Activated naive CD4-positive, alpha-beta T cell treated with anti-CD3 and anti-CD28 coated beads, Interleukin-2, amount 50 U/mL, for 72 hours (primary cell): Measurements from ENCODE around the gene VASH2. TPM values are rescaled to one million over a fixed set of nuclear protein-coding genes. Genes with fewer than 3 reads are reported as not detected.

Experiments
- ATAC-seq, 2 donors: fragments of 150-1000 bp; cut with Tn5 transposase; 2 replicates each; pipeline ENCODE4 v1.10.0; 2021; ENCODE audit warnings: mild to moderate bottlenecking in 2 of 2, moderate library complexity in 2 of 2
- DNase-seq, 2 donors: peaks; one replicate each; pipeline ENCODE4 v3.0.0; 2021 to 2022; ENCODE audit warnings: low spot score in 2 of 2
- H3K27ac Mint-ChIP-seq, 2 donors: one replicate each; pipeline ENCODE4 v1.8.0; 2022; ENCODE audit warnings: mild to moderate bottlenecking in 2 of 2, mixed read lengths in 2 of 2
- H3K36me3 Mint-ChIP-seq, 2 donors: one replicate each; pipeline ENCODE4 v1.8.0; 2022; ENCODE audit warnings: mixed read lengths in 2 of 2
- H3K9me3 Mint-ChIP-seq, 2 donors: one replicate each; pipeline ENCODE4 v1.8.0; 2022; ENCODE audit warnings: mixed read lengths in 2 of 2
- total RNA-seq, 2 donors: library from RNA; stranded (reverse); gene quantifications; one replicate each; pipeline ENCODE4 v1.2.3, GENCODE V29; 2022

Gene VASH2
- total RNA-seq, 2 donors from 2014 or later, result 0.20 to 0.39 TPM

DNA sequence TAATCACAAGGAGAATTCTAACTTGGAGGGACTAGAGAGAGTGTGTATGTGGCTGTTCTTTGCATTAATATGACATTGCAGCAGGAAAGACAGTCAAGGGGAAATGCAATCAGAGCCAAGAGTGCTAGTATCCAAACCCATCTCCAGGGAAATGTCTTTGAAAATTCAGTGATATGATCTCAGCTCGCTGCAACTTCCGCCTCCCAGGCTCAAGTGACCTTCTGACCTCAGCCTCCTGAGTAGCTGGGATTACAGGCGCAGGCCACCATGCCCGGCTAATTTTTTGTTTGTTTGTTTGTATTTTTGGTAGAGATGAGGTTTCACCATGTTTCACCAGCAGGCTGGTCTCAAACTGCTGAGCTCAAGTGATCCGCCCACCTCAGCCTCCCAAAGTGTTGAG lies 16.3 kb downstream of the VASH2 start:
- Mint-ChIP-seq H3K9me3 (no peaks in the 10 kb centered on the region), H3K36me3 (no peaks in the 10 kb centered on the region), H3K27ac (no peak overlapping the region)
- DNase-seq (no peak), ATAC-seq (no peak)

DNA sequence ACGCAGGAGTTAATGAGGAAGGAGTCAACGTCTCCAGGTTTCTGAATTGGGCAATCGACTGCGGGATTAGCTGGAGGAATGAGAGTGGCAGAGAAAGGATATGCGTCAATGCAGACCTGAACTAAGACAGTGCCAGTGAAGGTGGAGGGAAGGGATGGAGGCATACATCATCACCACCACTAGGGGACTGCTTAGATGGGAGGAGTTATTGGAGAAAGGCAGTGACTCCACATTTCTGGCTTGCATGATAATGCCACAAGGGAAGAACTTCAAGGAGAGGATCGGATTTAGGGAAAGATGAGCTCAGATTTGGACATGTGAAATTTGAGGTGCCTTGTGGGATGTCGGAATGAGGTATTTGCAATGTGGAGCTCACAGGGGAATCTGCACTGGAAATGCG lies 17.5 kb downstream of the VASH2 start:
- peak; percentile 34 to 69 for ATAC-seq
- Mint-ChIP-seq H3K9me3 (no peaks in the 10 kb centered on the region), H3K36me3 (no peaks in the 10 kb centered on the region), H3K27ac (peak overlapping the region in 1 of 2 donors; percentile 57)
- DNase-seq, result no peak

DNA sequence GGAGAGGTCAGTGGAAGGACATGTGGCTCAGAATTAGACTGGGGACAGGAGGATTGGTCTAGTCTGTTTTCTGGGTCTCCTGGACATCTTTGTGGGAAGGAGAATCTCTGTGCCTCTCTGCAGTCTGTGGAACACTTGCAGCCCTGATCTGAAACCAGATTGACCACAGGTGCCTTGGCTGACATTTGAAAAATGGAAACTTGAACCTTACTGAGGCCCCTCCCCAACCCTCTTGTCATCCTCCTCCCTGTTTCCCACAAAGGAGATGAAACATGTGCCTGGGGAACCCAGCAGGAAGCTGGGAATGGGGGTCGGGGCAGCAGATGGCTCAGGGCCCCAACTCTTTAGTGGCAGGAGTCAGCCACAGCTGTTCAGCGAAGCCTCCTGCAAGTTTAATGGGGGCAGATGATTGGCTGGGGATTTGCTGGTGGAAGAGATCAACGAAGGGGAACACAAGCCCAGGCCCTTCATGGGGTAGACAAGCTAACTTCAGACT lies 18.1 kb downstream of the VASH2 start:
- Mint-ChIP-seq H3K9me3 (no peaks in the 10 kb centered on the region), H3K36me3 (no peaks in the 10 kb centered on the region), H3K27ac (no peak overlapping the region)
- DNase-seq (no peak), ATAC-seq (no peak)

DNA sequence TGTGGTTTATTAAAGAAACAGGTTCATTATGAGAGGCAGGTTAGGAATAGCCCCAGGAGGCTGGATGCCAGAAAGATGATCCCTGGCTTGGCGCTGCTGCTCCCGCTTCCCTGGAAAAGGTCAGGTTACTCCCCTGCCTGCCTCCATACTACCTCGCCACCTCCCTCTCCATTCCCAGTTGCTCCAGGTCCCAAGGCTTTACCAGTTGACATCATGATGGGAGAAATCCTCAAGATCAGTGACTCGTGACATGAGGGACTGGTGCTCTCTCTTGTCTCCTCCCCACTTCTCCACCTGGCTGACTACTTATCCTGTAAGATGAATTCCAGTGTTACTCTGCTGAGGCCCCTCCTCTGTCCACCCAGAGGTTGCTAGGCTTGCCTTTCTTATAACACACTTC lies 19.7 kb downstream of the VASH2 start:
- ATAC-seq (no peak), DNase-seq (no peak)
- Mint-ChIP-seq H3K9me3 (no peaks in the 10 kb centered on the region), H3K36me3 (no peaks in the 10 kb centered on the region), H3K27ac (peak overlapping the region in 1 of 2 donors; percentile 66)

DNA sequence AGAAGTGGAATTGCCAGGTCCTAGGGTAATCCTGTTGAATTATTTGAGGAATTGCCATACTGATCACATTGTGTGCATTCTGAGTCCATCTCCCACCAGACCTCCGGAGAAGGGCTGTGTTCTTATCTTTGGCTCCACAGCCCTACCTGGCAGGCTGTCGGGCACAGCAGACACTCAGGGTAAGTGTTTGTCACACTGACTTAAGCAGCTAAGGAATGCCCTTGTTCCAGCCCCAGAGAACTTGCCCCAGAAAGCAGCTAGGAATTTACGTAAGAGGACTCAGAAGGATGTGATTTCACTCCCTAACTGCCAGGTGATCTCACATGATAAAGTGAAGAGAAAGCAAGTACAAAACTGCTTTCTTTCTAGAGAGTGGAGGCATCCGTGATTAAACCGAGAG lies 21.0 kb downstream of the VASH2 start:
- DNase-seq (no peak), ATAC-seq (no peak)
- Mint-ChIP-seq H3K9me3 (no peaks in the 10 kb centered on the region), H3K36me3 (no peaks in the 10 kb centered on the region), H3K27ac (no peak overlapping the region)

DNA sequence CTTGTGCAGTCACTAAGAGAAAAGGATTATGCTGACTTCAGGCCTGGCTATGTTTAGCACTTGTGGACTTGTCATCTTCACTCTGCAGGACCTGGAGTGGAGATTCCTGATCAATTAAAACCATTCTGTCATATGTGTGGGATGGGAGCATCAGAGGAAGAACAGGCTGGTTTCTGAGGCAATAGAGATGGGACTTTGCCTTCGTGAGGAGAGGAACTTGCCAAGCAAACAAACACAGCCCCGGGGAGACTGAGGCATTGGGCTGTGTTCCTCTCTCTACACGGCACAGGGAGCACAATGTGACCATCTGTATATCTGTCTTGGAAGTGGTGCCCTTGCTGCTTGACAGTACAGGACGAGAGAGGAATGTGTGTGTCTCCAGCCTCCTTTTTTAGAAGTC lies 23.1 kb downstream of the VASH2 start:
- DNase-seq (no peak), ATAC-seq (no peak)
- no peak overlapping the region for H3K27ac Mint-ChIP-seq
- H3K36me3 Mint-ChIP-seq, result no peaks in the 10 kb centered on the region
- H3K9me3 Mint-ChIP-seq, result no peaks in the 10 kb centered on the region

DNA sequence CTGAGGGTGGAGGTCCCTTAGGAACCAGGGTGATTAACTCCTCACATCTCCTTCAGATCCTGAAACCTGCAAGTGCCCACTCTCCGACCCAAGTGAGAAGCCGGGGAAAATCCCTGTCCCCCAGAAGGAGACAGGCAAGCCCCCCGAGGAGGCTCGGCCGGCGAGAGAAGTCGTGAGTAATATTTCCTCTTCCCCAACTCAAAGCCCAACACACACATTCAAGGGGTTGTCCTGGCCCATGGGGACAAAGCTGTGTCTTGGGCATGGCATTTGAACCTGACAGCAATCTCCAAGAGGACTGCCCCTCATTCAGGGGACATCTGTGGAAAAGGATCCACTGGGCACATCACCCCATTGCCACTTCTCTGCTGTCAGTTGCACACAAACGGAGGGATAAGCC lies 23.6 kb downstream of the VASH2 start:
- H3K9me3 Mint-ChIP-seq, result no peaks in the 10 kb centered on the region

DNA sequence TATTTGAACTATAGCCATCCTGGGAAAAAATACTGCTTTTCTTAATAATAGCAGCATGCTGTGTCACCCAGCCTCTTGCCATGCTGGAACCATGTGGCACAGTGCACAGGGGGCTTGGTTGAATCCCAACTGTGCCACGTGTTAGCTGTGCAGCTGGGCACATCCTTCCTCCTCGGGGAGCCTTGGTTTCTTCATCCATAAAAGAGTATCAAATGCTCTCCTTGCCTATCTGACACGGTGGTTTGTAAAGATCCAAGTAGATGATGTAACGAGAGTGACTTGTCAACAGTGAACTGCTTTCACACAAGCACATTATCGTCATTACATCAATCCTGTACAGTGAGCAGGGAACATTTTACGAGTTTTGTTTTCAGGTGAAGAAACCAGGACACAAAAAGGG lies 24.4 kb downstream of the VASH2 start:
- no peaks in the 10 kb centered on the region for H3K36me3 Mint-ChIP-seq
- no peak overlapping the region for H3K27ac Mint-ChIP-seq
- ATAC-seq (no peak), DNase-seq (no peak)
- no peaks in the 10 kb centered on the region for H3K9me3 Mint-ChIP-seq

More for the DNA sequence above, 23.6 kb downstream of the VASH2 start:
- DNase-seq (no peak), ATAC-seq (no peak)
- no peak overlapping the region for H3K27ac Mint-ChIP-seq
- H3K36me3 Mint-ChIP-seq, result no peaks in the 10 kb centered on the region

DNA sequence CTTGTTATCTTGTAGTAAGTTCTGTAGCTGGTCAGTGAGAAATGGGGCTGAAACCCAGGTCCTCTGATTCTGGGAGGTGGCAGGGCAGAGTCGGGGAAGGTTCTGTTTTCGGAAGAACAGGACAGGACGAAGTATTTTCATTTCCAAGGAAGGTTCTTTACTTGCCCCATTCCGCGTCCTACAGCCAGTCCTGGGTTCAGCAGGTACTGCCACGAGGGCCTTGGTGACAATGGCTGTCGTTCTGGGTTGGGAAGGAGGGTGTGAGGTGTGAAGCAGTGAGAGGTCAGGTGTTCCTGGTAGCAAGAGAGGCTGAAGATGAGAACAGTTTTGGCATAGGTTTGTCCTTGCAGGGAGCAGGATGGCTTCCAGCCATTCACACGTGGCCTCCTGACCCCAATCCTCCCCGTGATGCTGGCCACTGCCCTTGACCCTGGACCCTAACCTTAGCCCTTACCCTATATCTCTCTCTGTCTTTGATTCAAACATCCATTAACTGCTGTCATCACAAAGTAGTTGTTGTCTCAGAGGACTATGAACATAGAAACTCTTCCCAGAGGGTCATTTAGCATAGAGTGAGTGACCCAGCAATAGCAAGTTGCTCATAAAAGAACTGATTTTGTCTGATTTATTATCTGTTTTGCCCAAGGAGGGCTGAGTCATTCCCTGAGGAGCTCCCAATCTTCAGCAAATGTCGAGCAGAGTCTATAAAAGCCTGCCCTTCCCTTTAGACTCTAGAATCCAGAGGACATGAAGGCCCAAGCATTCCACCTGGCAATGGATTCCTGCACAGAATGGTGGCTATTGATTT lies 25.0 kb downstream of the VASH2 start:
- no peak for DNase-seq
- no peak overlapping the region for H3K27ac Mint-ChIP-seq
- no peaks in the 10 kb centered on the region for H3K36me3 Mint-ChIP-seq
- no peaks in the 10 kb centered on the region for H3K9me3 Mint-ChIP-seq
- ATAC-seq, result no peak

DNA sequence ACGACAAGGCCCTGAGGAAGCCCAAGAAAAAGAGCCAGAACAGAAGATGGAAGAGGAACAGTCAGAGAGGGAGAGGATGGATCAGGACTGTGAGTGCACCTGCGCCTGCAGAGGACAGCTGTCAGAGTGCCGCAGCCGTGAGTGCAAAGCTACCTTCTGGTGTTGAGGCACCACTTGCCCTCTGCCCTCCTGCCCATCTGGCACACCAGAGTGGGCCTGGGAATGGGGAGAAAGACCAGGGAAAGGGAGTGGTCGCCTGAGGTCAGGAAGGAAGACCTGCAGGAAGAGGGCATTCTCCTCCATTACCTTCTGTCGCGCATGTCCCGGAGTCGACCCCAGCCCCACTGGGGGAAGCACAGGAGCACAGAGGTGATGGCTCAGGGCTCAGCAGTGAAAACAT lies 26.2 kb downstream of the VASH2 start:
- ATAC-seq (no peak), DNase-seq (no peak)
- Mint-ChIP-seq H3K9me3 (no peaks in the 10 kb centered on the region), H3K27ac (no peak overlapping the region), H3K36me3 (no peaks in the 10 kb centered on the region)

DNA sequence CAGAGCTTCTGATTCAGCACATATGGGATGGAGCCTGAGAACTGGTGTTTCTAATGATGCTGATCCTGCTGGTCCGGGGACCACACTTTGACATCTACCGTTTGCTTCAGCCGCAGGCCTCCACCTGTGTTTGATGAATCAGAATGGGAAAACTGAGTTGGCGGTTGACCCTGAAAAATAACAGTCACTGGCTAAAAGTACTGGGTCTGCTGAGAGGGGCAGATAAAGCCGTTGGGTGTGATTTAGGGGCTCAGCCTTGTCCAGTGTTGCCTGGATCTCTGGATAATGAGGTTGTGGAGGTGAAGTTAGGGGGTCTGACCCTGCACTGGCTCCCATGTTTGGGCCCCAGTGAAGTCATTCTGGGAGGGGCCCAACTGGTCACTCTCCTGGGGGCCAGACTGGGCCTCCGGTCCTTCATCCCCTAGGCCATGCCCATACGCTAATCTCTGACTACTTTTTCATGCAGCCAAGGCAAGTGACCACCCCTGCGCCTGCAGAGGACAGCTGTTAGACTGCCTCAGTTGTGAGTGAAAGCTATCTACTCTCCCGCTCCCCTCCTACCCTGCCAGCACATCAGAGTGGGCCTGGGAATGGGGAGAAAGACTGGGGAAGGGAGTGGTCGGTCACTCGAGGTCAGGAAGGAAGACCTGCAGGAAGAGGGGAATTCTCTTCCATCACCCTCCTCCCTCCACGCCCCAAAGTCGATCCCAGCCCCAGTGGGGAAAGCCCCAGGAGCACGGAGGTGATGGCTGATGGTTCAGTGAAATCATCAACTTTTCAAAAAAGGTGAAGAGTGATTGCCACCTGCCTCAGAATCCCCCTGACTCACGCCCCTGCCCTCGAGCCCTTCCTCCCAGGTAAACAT lies 27.7 kb downstream of the VASH2 start:
- ATAC-seq (no peak), DNase-seq (no peak)
- Mint-ChIP-seq H3K9me3 (no peaks in the 10 kb centered on the region), H3K27ac (peak overlapping the region in 1 of 2 donors; percentile 14), H3K36me3 (no peaks in the 10 kb centered on the region)

DNA sequence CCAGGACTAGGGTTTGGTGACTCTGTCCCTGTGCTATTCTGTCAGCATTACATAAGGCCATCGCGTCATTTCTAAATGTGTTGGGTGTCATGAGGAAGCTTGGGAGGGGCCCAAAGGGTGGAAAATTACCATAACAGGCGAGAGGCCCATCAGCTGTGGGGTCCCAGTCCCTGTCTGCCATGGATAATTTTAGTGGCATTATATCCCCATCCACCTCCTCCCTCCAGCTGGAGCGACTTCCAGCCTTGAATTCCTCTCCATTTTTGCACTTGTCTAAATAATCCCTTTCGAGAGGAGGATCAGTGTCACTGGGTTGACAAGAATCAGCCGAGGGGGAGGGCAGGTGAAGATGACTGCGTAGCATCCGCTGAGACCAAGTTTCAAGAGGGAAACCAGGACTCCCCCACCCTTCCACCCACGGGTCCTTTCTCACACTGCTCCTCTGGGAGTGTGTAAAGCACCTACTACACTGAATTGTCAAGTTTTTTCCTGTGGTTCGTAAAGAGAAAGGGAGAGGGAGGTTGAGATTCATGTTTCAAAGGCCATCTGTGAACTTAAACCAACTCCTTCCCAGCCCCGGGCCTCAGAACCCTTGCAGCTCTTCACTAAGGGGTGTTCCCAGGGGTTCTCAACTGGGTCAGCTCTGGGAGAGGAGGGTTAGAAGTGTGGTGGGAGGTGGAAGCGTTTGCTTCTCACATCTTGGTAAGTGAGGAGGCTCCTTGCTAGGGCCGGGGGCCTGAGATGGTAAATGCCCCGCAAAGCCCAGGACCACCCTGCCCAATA lies 29.2 kb downstream of the VASH2 start:
- ATAC-seq, result peak; percentile 58 to 70
- Mint-ChIP-seq H3K9me3 (no peaks in the 10 kb centered on the region), H3K36me3 (no peaks in the 10 kb centered on the region), H3K27ac (no peak overlapping the region)
- no peak for DNase-seq

DNA sequence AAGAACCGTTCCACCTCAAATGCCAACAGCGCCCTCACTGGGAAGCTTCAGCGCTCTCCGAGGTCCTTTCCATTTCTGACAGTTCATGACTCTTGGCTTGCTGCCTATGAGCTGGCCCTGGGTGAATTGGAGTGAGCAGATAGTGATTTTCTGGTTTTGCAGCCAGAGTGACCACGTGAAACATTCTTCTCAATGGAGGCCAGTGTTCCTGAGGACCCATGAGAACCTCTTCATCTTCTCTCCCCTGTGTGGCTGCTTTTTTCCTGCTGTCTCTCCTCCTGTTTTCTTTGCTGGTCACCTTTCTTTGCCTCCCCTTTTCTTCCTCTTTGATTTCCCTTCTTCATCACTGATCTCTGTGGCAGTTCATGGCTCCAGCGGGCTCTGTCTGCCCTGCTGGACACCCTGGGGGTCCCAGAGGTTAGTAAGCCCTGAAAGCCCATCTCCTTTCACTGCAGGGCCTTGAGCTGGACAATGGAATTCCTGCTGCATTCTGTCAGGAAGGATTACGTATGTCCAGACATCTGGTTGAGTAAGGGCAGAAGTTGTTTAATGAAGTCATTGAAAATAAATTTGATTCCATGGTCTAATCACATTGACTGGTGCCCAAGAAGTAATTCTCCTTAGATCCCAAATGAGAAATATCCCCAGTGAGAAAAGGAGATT lies 29.9 kb downstream of the VASH2 start:
- H3K36me3 Mint-ChIP-seq, result no peaks in the 10 kb centered on the region
- H3K27ac Mint-ChIP-seq, result no peak overlapping the region
- DNase-seq (no peak), ATAC-seq (no peak)
- H3K9me3 Mint-ChIP-seq, result no peaks in the 10 kb centered on the region

DNA sequence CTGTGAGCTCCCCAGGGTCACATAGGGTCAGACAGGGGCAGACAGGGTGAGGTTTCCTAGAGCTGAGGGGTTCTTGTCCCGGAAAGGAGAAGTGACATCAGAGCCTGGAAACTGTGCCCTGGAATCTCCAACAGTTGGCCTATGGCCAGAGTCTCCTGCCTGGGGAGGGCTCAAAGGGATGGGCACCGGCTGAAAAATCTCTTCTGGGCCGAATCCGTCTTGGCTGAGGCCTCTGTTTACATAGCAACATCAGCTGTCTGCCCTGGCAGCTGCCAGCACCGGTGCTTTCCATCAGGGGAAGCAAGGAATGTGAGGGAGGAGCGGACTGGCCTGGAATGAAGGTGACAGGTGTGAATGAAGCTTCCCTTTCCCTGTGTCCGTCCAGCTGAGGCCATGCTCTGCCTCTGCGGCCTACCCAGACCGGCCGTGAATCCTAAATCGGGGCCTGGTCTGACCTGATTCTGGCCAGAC lies 30.7 kb downstream of the VASH2 start:
- ATAC-seq, result no peak
- Mint-ChIP-seq H3K36me3 (no peaks in the 10 kb centered on the region), H3K9me3 (no peaks in the 10 kb centered on the region), H3K27ac (no peak overlapping the region)
- DNase-seq, result no peak

DNA sequence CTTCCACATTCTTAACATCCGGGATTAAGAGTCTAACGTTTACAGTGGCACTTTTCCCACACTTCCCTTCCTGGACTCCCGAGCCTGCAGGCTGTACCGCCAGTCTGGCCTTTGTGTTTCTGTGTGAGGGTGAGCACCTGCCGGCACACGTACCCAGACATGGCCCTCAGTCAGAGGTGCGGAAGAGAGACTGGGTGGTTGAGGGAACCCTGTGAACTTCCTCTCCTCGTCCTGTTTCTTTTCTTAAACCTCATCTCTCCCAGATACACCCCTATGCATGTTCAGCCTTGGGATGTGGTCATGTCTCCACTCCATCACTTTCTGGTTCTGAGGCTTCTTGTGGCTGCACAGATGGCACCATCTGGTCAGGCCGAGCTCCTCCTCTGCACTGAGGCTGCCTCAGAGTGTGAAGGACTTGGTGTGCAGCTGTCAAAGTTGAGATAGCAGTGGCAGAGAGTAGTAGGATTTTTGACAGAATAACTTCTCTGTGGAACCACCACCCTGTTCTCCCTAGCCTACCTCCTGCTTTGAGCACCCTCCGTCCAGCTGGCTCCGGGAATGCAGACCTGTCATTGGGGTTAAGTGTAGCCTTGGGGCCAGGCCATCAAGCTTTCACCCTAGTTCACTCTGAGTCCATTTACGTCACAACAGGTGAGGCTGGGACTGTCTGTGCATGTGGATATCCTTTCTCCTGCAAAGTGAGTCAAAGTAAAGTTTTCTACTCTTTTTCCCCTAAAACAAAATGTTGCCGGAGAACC lies 31.4 kb downstream of the VASH2 start:
- DNase-seq, result no peak
- H3K27ac Mint-ChIP-seq, result no peak overlapping the region
- H3K36me3 Mint-ChIP-seq, result no peaks in the 10 kb centered on the region
- ATAC-seq, result peak; percentile 30 to 40
- H3K9me3 Mint-ChIP-seq, result no peaks in the 10 kb centered on the region
